GM21528 (cell line): Measurements from ENCODE around the gene OPRD1.

Experiments used
- ATAC-seq: cut with Tn5 transposase; IDR thresholded peaks from one replicate; pipeline ENCODE4 v1.9.1; 2021; ENCODE audit warnings: mild to moderate bottlenecking, moderate library complexity; ENCODE audit not compliant: unreplicated experiment, low FRiP score

OPRD1 gene

GRCh38 chr1:28898405-28898881, 86.5 kb downstream of the OPRD1 start:
- no peak for ATAC-seq

GRCh38 chr1:28899267-28899666, 87.3 kb downstream of the OPRD1 start:
- ATAC-seq, result no peak

GRCh38 chr1:28900562-28900961, 88.6 kb downstream of the OPRD1 start:
- no peak for ATAC-seq

- ATAC-seq, result no peak
Measured at GRCh38 chr1:28902738-28903137, 90.8 kb downstream of the OPRD1 start.

- ATAC-seq, result no peak
Measured at GRCh38 chr1:28905921-28906666, 94.1 kb downstream of the OPRD1 start.

GRCh38 chr1:28909198-28909597, 97.2 kb downstream of the OPRD1 start:
- ATAC-seq, result no peak

GRCh38 chr1:28910379-28911115, 98.6 kb downstream of the OPRD1 start:
- no peak for ATAC-seq

- ATAC-seq, result no peak
Measured at GRCh38 chr1:28913786-28914227, 101.8 kb downstream of the OPRD1 start.

- peak; percentile 90 for ATAC-seq
Measured at GRCh38 chr1:28914228-28915030, 102.5 kb downstream of the OPRD1 start, which contains the start of gene EPB41. Gene EPB41, plus strand, starts transcription at chr1:28914569. Its CDS starts 72,869 bp downstream, at chr1:28987438.

GRCh38 chr1:28915031-28915895, 103.3 kb downstream of the OPRD1 start:
- no peak for ATAC-seq

GRCh38 chr1:28917757-28918118, 105.8 kb downstream of the OPRD1 start:
- no peak for ATAC-seq
